GM18951 (cell line): ENCODE measurements around the gene CIB4.

Experiments used
- POLR2A ChIP-seq: IDR thresholded peaks from 4 replicates; pipeline ENCODE4 v1.6.1; 2011; ENCODE audit warnings: mild to moderate bottlenecking; ENCODE audit not compliant: insufficient read length, insufficient read depth; ENCODE audit errors: extremely low read depth
- in situ Hi-C: fragments of 300-500 bp; cut with MboI; formaldehyde crosslinking; loops from one replicate; pipeline ENCODE4 v1.12.0; 2022; ENCODE audit warnings: low sequenced_read_pairs, mixed read lengths, inconsistent platforms; ENCODE audit not compliant: unreplicated experiment

CIB4 gene

GRCh38 chr2:26618611-26619010 lies 22.6 kb downstream of the CIB4 start:
- in situ Hi-C loops = no loop called here
- no peak for TF ChIP-seq POLR2A

- no peak for TF ChIP-seq POLR2A
- in situ Hi-C loops = no loop called here
Measured at GRCh38 chr2:26617588-26618083, 23.5 kb downstream of the CIB4 start.

DNA sequence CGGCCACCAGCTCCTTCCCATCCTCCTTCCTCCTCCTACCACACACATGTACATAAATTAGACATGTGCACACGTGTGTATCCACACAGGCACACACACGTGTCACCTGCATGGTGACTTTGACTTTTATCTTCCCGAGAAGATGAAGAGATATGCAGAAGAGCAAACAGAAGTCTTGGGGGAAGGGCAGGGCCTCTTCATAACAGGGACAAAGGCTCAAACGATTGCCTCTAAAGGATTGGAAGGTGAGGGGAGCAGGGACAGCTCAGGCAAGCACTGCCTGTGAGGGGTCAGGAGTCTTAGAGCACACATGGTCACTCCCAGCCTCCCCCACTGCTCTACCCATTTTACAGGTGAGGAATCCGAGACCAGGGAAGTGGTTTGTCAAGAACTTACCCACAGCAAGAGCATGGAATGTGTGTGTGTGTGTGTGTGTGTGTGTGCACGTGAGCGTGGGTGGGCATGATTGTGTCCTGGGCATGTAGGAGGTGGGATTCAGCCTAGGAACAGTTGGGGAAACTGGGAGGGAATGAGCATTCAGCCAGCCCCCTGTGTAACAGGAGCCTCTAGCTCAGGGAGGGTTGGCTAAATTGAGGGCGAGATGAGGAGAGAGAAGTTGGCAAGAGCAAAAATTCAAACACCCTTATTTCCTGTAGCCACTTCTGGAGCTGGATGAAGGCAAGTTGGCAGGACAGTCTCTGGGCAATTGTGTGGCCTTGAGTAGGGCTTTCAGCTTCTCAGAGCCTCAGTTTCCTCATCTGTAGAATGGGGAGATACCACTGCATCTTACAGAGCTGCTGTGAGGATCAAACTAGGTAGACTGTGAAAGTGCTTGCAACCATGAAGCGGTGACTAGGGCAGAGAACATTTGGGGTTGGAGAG lies 24.2 kb downstream of the CIB4 start:
- in situ Hi-C loops = no loop called here

GRCh38 chr2:26615860-26616705 lies 25.1 kb downstream of the CIB4 start:
- in situ Hi-C loops = no loop called here
- TF ChIP-seq POLR2A = no peak

More for the DNA sequence above, 24.2 kb downstream of the CIB4 start:
- no peak for TF ChIP-seq POLR2A

DNA sequence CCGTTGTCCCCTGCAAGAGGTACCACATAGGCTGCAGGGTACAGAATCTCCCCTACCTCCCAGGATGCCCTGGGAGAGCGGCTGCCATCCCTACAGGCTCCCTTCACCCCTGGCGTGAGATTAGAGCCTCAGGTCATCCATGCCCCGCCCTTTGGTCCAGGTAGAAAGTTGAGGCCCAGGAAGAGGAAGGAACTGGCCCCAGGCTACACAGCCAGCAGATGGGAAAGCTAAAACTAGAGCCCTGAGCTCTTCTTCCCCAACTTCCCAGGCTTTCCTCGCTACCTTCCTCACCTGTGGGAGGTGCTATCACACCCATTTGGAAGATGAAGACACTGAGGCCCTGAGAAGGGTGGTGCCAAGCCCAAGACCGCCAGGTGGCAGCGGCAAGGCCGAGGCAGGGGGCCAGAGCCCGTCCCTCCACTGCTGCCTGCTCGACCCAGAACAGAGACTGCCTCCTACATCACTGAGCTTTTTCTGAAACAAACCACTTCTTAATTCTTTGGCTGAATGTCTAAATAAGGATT lies 25.8 kb downstream of the CIB4 start:
- in situ Hi-C loops = no loop called here
- no peak for TF ChIP-seq POLR2A

DNA sequence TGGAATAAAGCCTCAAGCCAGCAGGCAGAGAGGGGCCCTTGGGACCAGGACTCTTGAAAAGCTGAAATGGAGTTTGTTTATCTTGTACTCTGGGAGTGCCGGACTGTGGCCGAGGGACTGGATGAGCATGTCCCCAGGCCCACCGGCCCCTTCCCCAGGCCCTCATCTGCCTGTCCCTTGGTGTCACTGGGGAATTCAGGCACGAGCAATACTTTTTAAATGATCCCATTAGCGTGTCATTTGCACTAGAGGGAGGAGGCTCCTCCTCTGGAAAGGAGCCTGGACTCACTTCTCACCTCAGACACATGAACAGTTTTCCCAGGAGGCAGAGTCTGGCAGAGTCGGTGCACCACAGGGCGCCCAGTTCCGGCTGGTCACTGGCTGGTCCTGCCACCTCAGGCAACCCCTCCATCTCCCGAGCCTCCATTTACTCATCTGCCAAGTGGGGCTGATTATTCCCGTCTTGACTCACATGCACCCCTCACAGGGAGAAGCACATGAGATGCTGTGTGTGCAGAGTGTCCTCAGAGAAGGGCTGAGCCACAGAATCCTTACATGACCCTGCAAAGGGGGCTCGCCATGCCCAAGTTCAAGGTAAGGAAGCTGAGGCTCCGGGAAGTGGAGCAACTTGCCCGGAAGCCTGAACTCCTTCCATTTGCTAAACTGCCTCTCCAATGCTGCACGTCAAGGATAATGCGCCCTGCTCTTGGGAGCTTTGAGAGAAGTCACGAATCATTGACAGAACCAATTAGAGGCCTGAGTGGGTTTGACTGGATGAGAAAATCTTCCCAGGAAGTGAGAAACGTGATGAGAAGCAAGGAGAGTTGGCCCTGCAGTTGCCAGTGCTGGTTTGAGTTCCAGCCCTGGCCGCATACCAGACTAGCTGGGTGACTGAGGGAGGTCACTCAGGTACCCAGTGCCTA lies 26.7 kb downstream of the CIB4 start:
- no peak for TF ChIP-seq POLR2A
- in situ Hi-C loops = no loop called here

DNA sequence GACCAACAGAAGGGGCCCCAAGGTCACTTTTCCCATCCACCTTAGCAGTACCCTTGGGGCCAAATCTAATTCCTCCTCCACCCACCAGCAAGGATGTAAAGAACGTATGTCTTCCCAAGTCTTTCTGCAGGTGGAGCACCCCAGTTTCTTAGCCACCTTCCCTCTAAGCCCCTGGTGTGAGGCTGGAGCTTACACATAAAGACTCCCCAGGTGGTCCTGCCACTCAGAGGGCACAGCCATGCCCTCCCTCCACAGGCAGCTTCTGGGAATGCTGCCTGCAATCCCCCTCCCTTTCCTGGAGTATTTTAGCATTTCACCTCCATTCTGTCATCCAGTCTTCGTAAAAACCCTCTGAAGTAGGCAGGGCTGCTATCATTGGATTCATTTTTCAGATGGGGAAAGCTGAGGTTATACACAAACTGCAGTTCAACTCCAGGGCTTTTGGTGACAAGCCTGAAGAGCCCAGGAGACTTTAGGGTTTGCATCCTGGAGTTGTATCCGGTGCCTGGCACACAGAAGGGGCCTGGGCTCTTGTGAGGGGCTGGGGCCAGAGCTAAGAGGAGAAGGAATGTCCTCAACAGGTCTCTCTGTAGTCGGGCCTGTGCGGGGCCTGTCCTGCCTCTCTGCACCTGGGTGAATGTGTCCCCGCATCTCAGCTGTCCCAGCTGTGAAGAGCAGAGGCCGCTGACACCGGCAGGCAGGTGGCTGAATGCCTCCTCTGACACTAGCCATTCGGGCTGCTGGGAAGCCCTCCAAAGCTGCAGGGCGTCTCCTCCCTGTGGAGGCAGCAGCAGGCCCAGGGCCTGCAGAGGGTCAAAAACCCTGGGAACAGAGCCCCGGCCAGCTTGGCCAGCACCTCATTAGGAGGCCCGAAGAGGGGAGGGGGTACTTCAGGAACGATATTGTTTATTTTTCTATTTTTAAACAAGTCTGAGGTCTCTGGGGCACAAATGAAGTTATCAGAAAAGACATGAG lies 27.6 kb downstream of the CIB4 start:
- in situ Hi-C loops = no loop called here
- no peak for TF ChIP-seq POLR2A

GRCh38 chr2:26612522-26613240 lies 28.5 kb downstream of the CIB4 start:
- in situ Hi-C loops = no loop called here
- TF ChIP-seq POLR2A = no peak

DNA sequence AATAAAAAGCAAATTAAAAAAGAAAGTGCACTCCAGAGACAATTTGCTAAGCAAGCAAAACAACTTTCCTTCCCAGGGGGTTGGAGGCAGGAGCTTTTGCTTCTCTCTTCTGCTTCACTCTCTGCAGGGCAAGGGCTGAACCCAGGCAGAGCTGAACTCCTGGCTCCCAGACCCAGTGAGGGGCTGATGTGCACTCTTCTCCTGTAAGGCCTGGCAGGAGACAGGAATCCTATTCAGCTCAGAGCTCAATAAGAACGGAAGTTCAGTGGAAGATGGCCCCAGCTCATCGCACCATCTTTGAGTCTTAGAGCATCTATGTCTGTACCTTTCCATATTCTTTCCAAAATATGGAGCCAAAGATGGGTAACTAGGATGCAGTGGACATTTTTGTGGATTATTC lies 29.1 kb downstream of the CIB4 start:
- in situ Hi-C loops = no loop called here
- TF ChIP-seq POLR2A = no peak

GRCh38 chr2:26610504-26611335 lies 30.4 kb downstream of the CIB4 start:
- in situ Hi-C loops = no loop called here
- no peak for TF ChIP-seq POLR2A

GRCh38 chr2:26609839-26610277 lies 31.3 kb downstream of the CIB4 start:
- in situ Hi-C loops = loop anchor here (10.0 kb wide), 1 partner anchor 135 kb away; no protein-coding TSS in a partner anchor
- no peak for TF ChIP-seq POLR2A
